T-helper 2 cell (primary cell): ENCODE measurements around the gene PKD2L2.
"Not testable (repeated sequence)": the region's sequence is repeated elsewhere in the genome, so short reads cannot be mapped to it uniquely, and the experiment has no call there.

Experiments used
- DNase-seq, 5 experiments: peaks; one replicate each; pipeline versions ENCODE4 v3.0.0 to v3.0.0-alpha.2; 2012 to 2022
- total RNA-seq, 2 donors: gene quantifications; one replicate each; lab custom pipeline; 2026; lab: John Stamatoyannopoulos, UW

PKD2L2 gene
- total RNA-seq: 0 to 0.94 reads per million in 2 donors

- peak; percentile 54 to 94 (median 70) for DNase-seq
Measured at GRCh38 chr5:137888863-137889759, at the start of gene PKD2L2. Gene PKD2L2, plus strand, starts transcription at chr5:137889457. Its CDS starts 35 bp downstream, at chr5:137889492.

- no peak for DNase-seq
Measured at GRCh38 chr5:137842296-137842695, 47.0 kb upstream of the PKD2L2 start.

DNA sequence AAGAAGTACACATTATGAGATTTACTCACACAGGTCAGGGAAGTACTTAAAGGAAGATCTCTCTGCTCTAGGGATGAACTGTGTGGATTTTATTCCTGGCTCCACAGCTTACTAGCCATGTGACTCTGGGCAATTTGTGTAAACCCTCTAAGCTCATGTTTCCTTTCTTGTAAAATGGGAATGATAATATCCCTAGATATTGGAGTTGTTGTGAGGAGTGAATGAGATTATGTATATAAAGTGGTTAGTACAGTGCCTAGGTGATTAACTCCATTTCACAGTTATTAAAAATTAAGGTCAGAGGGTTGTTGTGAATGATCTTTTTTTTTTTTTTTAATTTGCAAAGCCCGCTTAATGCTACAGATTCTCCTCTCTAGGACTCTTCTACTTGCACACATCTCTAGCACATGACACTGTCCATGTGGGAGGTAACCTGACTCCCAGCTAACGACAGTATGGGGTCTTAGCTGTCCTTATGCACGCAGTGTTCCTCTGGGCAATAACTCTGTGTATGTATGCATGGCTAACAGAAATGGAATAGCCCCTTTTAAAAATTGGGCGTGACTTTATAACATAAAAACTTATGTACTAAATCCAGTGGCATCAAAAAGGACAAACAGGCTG lies 45.5 kb upstream of the PKD2L2 start:
- DNase-seq: no peak

DNA sequence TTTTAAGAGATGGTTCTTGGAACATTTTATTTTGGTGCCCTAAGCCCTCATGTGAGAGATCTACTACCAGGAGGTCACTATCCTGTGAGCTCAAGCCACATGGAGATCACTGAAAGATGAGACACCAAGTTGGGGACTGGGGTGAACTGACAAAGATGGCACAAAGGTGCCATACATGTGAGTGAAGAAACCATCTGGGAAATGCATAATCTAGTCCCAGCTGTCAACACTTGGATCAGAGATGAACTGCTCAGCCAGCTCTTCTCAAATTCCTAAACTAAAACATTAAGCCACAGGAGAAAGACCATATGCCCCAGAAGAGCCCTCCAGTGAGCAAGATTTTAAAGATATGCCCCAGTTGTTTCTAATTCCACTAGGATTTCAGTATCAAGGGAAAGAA lies 43.8 kb upstream of the PKD2L2 start:
- no peak for DNase-seq

DNA sequence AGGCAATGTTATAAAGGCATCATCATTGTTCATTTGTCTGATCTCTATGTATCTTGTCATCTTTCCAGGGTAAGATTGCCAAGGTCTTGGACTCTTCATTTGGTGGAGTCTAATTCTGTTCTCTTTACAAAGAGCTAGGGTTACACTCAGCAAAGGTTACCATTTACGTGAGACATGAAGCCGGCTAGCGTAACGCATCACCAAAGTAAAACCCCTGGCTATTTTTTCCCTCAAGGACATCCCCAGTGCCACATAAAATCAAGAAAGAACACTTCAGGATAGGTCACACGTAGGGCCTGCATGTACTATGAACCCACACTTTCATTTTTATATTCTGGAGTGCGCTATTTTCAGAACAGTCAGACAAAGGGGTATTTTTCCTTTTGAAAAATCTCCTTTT lies 41.6 kb upstream of the PKD2L2 start:
- no peak for DNase-seq

DNA sequence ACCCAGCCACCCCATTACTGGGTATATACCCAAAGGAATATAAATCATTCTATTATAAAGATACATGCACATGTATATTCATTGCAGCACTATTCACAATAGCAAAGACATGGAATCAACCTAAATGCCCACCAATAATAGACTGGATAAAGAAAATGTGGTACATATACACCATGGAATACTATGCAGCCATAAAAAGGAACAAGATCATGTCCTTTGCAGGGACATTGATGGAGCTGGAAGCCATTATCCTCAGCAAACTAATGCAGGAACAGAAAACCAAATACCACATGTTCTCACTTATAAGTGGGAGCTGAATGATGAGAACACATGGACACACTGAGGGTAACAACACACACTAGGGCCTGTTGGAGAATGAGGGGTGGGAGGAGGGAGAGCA lies 36.1 kb upstream of the PKD2L2 start:
- not testable (repeated sequence) for DNase-seq

- peak in 1 of 5 experiments; percentile 26 for DNase-seq
Measured at GRCh38 chr5:137856201-137856600, 33.1 kb upstream of the PKD2L2 start.

GRCh38 chr5:137856916-137857862 lies 32.1 kb upstream of the PKD2L2 start:
- DNase-seq: no peak

GRCh38 chr5:137858223-137858916 lies 30.9 kb upstream of the PKD2L2 start:
- DNase-seq: peak in 1 of 5 experiments; percentile 31

DNA sequence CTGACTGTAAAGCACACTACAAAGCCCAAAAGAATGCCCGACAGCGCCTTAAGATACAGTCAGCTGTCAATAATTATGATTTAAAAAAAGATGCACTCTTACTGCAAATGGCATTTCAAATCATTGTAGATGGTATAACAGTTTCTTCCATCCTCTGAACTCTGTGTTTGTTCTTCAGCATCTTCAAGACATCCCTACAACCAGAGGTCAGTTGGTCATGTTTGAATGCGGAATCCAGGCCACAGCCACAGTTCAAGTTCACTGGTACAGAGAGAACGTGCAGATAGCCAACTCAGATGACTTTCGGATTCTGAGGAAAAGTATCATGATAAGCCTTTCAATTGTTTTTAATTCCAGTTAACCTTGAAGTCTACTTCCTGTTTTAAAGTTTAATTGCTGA lies 30.3 kb upstream of the PKD2L2 start:
- DNase-seq: no peak

DNA sequence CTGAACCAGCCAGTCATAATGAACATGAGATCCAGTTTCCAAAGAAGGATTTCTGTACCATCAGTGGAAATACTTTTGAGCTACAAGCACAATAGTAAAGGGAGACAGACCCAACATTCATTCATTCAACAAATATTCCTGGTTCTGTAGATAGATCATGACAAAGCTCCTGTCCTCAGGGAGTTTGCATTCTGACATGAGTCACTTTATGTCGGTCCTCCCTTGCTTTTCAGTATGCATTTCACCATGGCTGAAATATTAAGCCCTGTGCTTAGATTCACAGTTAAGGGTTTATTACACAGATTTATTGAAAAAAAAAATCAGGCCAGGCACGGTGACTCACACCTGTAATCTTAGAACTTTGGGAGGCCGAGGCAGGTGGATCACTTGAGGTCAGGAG lies 27.0 kb upstream of the PKD2L2 start:
- no peak for DNase-seq

DNA sequence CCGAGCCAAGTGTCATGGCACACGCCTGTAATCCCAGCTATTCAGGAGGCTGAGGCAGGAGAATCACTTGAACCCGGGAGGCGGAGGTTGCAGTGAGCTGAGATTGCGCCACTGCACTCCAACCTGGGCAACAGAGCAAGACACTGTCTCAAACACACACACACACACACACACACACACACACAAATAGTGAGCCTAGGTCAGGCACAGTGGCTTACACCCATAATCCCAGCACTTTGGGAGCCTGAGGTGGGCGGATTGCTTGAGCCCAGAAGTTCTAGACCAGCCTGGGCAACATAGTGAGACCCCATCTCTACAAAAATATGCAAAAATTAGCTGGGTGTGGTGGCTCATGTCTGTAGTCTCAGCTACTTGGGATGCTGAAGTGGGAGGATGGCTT lies 25.6 kb upstream of the PKD2L2 start:
- not testable (repeated sequence) for DNase-seq

GRCh38 chr5:137866541-137867388 lies 22.5 kb upstream of the PKD2L2 start:
- DNase-seq: no peak

DNA sequence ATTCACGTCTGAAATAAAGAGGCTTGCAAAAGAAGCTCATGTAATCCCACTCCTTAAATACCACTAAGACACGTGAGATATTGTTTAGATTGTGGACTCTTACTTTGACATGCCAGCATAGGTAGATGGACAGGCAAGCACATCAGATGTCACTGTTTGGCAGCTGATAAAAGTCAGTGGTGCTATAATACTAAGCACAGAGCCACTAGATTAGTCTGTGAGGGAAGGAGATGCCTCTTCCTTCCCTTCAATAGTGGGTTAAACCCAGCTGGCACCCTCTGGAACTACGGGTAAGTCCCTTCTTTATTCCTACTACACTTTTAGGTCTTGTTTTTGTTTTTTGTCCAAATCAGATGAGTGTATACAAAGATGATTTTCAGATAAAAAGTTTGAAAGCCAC lies 21.6 kb upstream of the PKD2L2 start, which contains the start of gene MYOT:
Gene MYOT, plus strand, starts transcription at position 197 of the 400 bp plus-strand sequence. CDS start 2,792 bp downstream, outside the sequence.
- no peak for DNase-seq

DNA sequence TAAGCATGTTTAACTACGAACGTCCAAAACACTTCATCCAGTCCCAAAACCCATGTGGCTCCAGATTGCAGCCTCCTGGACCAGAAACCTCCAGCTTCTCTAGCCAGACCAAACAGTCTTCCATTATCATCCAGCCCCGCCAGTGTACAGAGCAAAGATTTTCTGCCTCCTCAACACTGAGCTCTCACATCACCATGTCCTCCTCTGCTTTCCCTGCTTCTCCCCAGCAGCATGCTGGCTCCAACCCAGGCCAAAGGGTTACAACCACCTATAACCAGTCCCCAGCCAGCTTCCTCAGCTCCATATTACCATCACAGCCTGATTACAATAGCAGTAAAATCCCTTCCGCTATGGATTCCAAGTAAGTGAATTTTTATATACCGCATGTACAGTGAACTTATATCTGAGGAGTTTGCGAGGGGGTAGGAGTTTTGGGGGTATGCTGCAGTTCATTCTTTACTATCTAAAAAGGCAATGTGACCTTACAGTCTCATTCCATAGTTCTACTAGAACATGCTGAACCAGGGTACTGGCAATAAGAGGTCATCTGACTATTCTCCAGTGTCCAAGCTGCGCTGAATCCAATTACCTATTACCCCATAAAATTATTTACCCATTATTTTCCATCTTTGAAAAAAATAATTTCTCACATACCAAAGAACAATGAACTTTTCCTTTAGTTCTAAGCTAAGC lies 18.5 kb upstream of the PKD2L2 start:
- no peak for DNase-seq

DNA sequence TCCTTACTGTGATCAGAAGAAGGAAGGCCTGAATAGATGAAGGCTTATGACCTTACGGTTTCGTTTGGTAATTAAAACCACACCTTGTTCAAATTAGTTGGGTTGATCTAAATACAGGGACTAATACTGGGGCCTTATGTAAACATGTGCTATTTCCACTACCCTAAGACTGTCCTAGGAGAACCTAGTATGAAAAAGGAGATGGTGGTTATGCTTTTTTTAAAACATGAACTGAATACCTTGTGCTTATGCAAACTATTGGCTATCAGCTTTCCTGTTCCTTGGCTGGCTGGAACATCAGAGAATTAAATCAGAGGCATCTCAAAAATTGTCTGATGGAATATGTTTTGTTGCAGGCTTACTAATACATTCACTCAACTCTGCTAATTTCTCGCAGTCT lies 17.7 kb upstream of the PKD2L2 start:
- DNase-seq: no peak

DNA sequence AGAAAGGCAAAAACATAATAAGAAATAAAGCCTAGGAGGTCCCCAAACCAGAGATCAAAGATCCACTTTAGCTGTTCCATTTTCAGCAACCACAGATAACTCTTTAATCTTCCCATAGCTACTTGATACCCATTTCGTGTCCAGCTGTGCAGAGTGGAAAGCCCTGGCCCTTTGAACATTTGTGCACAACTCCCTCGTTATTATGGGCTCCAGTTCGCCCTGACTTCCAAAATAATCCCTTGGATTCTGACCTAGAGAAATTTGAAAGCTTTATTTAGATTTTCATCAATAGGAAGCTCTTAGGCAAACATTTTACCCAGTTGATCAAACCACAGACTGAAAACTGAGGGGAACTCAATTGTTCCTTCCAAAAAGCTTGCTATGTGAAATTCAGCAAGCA lies 16.8 kb upstream of the PKD2L2 start:
- DNase-seq: no peak

GRCh38 chr5:137876101-137876500 lies 13.2 kb upstream of the PKD2L2 start:
- no peak for DNase-seq

DNA sequence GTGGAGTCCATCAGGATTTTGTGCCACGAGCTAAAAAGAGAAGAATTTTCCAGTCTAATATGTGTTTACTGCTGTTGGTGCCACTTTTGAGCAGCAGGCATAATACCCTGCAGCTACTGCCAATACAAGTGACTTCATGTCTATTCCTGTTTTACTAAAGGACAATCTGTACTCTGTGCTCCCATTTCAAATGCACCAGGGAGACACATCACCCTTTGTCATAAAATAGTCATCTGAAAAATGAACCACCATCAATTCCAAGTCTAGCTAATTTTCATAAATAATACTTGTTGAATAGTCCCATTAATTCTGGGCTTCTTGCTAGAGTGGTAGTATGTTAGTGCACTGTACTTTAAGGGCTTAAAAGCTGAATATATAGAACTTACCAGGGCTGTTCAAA lies 8.9 kb upstream of the PKD2L2 start:
- no peak for DNase-seq

DNA sequence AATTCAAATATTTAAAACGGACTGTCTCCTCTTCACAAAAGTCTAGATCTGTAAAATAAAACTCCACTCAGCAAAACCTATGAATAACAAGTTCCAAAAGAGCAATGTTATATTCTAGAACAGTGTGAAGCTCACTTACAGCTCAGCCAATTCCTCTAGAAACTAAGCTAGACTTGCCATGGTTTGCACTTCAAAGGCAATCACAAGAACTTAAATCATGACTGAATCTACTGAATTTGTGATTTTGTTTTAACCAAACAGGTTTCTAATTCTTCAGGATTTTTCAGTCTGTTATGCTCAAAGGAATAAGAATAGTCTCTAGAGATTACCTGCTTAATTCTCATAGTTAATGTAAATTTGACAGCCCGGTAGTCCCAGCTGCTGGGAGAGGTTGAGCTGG lies 1.4 kb upstream of the PKD2L2 start:
- DNase-seq: no peak
